Renal pelvis (tissue), 3 donors: ENCODE data around the gene HHIPL2. TPM values are rescaled to one million over a fixed set of nuclear protein-coding genes. Genes with fewer than 3 reads are reported as not detected.

Experiments
- polyA plus RNA-seq, 3 donors: library from polyadenylated mRNA; unstranded; fragments of 120-200 nt; gene quantifications; one replicate each; pipeline ENCODE4 v1.2.1, GENCODE V29; 2013; ENCODE audit not compliant: insufficient read length in 3 of 3

HHIPL2 gene
- polyA plus RNA-seq, 3 donors = 0.51 to 2.0 (median 1.3) TPM

Other genes starting within 250 kb of the HHIPL2 start
- gene TAF1A, start 41.8 kb upstream of the HHIPL2 start, polyA plus RNA-seq = 10 to 100 TPM; 13.7 to 20.1 (median 17.4) TPM
- gene MIA3, start 70.0 kb upstream of the HHIPL2 start, polyA plus RNA-seq = 10 to 100 TPM; 60.0 to 88.9 (median 78.6) TPM
- gene AIDA, start 164.4 kb upstream of the HHIPL2 start, polyA plus RNA-seq = 10 to 100 TPM; 63.0 to 67.3 (median 65.1) TPM
- 10 to 100 TPM; 32.4 to 46.2 (median 42.6) TPM for gene BROX, start 164.5 kb upstream of the HHIPL2 start, polyA plus RNA-seq
- gene FAM177B, start 189.1 kb upstream of the HHIPL2 start, polyA plus RNA-seq = under 1 TPM; 0.13 to 0.71 (median 0.36) TPM